NCI-H526 treated with DMSO at 0.1 percent for 48 hours (cell line): Measurements from ENCODE around the gene CABLES1.

ENCODE experiments used
- DNase-seq: peaks from one replicate; lab custom pipeline; 2025; lab: John Stamatoyannopoulos, UW

Gene CABLES1

GRCh38 chr18:23223641-23224040 lies 88.4 kb downstream of the CABLES1 start:
- DNase-seq, result no peak

- DNase-seq, result no peak
These were observed 90.2 kb downstream of the CABLES1 start for GRCh38 chr18:23225503-23225902.

GRCh38 chr18:23226391-23226790 lies 91.1 kb downstream of the CABLES1 start:
- no peak for DNase-seq

GRCh38 chr18:23226930-23227725 lies 91.8 kb downstream of the CABLES1 start:
- no peak for DNase-seq

GRCh38 chr18:23227726-23228070 lies 92.4 kb downstream of the CABLES1 start:
- DNase-seq, result no peak

- no peak for DNase-seq
These were observed 93.1 kb downstream of the CABLES1 start for GRCh38 chr18:23228102-23229061.

- no peak for DNase-seq
These were observed 94.2 kb downstream of the CABLES1 start for GRCh38 chr18:23229472-23229871.

- DNase-seq, result no peak
These were observed 95.4 kb downstream of the CABLES1 start for GRCh38 chr18:23230686-23231085.

GRCh38 chr18:23231340-23232021 lies 96.2 kb downstream of the CABLES1 start:
- DNase-seq, result no peak

- DNase-seq, result no peak
These were observed 97.0 kb downstream of the CABLES1 start for GRCh38 chr18:23232331-23232730.

- DNase-seq, result no peak
These were observed 99.3 kb downstream of the CABLES1 start for GRCh38 chr18:23234619-23235018.

- DNase-seq, result no peak
These were observed 100.1 kb downstream of the CABLES1 start for GRCh38 chr18:23235336-23235735.

- DNase-seq, result no peak
These were observed 100.6 kb downstream of the CABLES1 start for GRCh38 chr18:23235860-23236259.

- no peak for DNase-seq
These were observed 101.7 kb downstream of the CABLES1 start for GRCh38 chr18:23236876-23237468.

- DNase-seq, result no peak
These were observed 102.4 kb downstream of the CABLES1 start for GRCh38 chr18:23237524-23238151.

- no peak for DNase-seq
These were observed 102.9 kb downstream of the CABLES1 start for GRCh38 chr18:23238152-23238531.

- DNase-seq, result no peak
These were observed 103.5 kb downstream of the CABLES1 start for GRCh38 chr18:23238651-23239349.

- DNase-seq, result no peak
These were observed 104.0 kb downstream of the CABLES1 start for GRCh38 chr18:23239350-23239692.

GRCh38 chr18:23239885-23240608 lies 104.8 kb downstream of the CABLES1 start:
- no peak for DNase-seq

GRCh38 chr18:23240609-23240930 lies 105.3 kb downstream of the CABLES1 start:
- no peak for DNase-seq
